Mammary epithelial cell (primary cell): ENCODE data around the gene HIGD1A.

Experiments
- CTCF ChIP-seq, 2 donors: IDR thresholded peaks in 1 of 2; conservative IDR thresholded peaks in 1 of 2; 2 replicates each; pipeline ENCODE4 v1.5.1; 2011 to 2012; ENCODE audit warnings: inconsistent platforms in 2 of 2, low read length in 2 of 2, mild to moderate bottlenecking in 2 of 2, control low read depth in 1 of 2, low read depth in 1 of 2; ENCODE audit not compliant: insufficient read depth in 1 of 2; ENCODE audit errors: extremely low read depth in 1 of 2
- EZH2 ChIP-seq: IDR thresholded peaks from 2 replicates; pipeline ENCODE4 v1.6.1; 2012; ENCODE audit warnings: low read length, inconsistent platforms, borderline replicate concordance

- peak; percentile 77 to 86 for TF ChIP-seq CTCF (conservative IDR thresholded peaks at IDR 0.05 in 1 of 2, IDR thresholded peaks at IDR 0.05 in 1 of 2; ENCODE audit: extremely low read depth in 1 of 2, insufficient read depth in 1 of 2, low read depth in 1 of 2, low read length in 2 of 2)
- TF ChIP-seq EZH2 = no peak
These were observed 35.3 kb upstream of the HIGD1A start for GRCh38 chr3:42839616-42840015.
